ENCODE data around the gene TMEM26. TPM values are rescaled to one million over a fixed set of nuclear protein-coding genes. Genes with fewer than 3 reads are reported as not detected.

TMEM26 gene
- total RNA-seq, 4 donors from 2014 or later = 0.13 to 0.29 (median 0.17) TPM; not detected in 1

DNA sequence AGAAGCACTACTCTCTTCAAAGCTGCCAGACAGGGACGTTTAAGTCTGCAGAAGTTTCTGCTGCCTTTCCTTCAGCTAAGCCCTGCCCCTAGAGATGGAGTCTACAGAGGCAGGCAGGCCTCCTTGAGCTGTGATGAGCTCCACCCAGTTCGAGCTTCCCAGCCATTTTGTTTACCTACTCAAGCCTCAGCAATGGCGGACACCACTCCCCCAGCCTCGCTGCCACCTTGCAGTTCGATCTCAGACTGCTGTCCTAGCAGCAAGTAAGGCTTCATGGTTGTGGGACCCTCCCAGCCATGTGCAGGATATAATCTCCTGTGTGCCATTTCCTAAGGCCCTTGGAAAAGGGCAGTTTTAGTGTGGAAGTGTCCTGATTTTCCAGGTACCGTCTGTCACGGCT lies 74.3 kb downstream of the TMEM26 start:
- Histone ChIP-seq H3K4me3 (no peak overlapping the region), H3K27me3 (no peaks in the 10 kb centered on the region), H3K4me1 (no peaks in the 10 kb centered on the region), H3K9me3 (peaks cover 0 to 13% (median 9%) of the 10 kb centered on the region in 4 donors), H3K36me3 (no peaks in the 10 kb centered on the region), H3K27ac (replicated peaks in 1 of 4) (no peak overlapping the region)
- intact Hi-C loops (cut with DNase I) = no loop called here
- TF ChIP-seq POLR2AphosphoS5 (IDR thresholded peaks at IDR 0.05) (no peak), POLR2A (IDR thresholded peaks at IDR 0.05; ENCODE audit: low read depth) (no peak), EP300 (IDR thresholded peaks at IDR 0.05) (no peak)
- TF ChIP-seq, protein P1, sequence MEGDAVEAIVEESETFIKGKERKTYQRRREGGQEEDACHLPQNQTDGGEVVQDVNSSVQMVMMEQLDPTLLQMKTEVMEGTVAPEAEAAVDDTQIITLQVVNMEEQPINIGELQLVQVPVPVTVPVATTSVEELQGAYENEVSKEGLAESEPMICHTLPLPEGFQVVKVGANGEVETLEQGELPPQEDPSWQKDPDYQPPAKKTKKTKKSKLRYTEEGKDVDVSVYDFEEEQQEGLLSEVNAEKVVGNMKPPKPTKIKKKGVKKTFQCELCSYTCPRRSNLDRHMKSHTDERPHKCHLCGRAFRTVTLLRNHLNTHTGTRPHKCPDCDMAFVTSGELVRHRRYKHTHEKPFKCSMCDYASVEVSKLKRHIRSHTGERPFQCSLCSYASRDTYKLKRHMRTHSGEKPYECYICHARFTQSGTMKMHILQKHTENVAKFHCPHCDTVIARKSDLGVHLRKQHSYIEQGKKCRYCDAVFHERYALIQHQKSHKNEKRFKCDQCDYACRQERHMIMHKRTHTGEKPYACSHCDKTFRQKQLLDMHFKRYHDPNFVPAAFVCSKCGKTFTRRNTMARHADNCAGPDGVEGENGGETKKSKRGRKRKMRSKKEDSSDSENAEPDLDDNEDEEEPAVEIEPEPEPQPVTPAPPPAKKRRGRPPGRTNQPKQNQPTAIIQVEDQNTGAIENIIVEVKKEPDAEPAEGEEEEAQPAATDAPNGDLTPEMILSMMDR (IDR thresholded peaks at IDR 0.05) = no peak
- 95% methylated on average over 6 of the region's 7 CpGs for WGBS
- DNase-seq (ENCODE audit: extremely low spot score) = no peak

DNA sequence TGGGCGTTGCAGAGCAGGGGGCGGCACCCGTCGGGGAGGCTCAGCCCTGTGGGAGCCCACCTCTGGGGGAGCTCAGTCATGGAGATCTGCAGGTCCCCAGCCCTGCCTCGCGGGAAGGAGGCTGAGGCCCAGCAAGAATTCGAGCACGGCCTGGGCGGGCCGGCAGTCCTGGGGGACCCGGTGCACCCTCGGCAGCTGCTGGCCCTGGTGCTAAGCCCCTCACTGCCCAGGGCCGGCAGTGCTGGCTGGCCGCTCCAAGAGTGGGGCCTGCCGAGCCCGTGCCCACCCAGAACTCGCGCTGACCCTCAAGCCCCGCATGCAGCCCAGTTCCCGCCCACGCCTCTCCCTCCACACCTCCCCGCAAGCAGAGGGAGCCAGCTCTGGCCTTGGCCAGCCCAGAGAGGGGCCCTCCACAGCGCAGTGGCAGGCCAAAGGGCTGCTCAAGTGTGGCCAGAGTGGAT lies 76.2 kb downstream of the TMEM26 start:
- H3K27me3 ChIP-seq = no peaks in the 10 kb centered on the region
- no peaks in the 10 kb centered on the region for H3K36me3 ChIP-seq
- H3K4me1 ChIP-seq = no peaks in the 10 kb centered on the region
- H3K4me3 ChIP-seq = no peak overlapping the region
- peaks cover 0 to 13% (median 9%) of the 10 kb centered on the region in 4 donors for H3K9me3 ChIP-seq
- DNase-seq (ENCODE audit: extremely low spot score) = no peak
- 99% methylated on average over 12 of the region's 23 CpGs for WGBS
- intact Hi-C loops (cut with DNase I) = no loop called here
- no peak for TF ChIP-seq POLR2A (IDR thresholded peaks at IDR 0.05; ENCODE audit: low read depth)
- TF ChIP-seq POLR2AphosphoS5 (IDR thresholded peaks at IDR 0.05) = no peak
- TF ChIP-seq EP300 (IDR thresholded peaks at IDR 0.05) = no peak
- TF ChIP-seq, protein P1 (IDR thresholded peaks at IDR 0.05) = no peak
- H3K27ac ChIP-seq (replicated peaks in 1 of 4) = no peak overlapping the region

DNA sequence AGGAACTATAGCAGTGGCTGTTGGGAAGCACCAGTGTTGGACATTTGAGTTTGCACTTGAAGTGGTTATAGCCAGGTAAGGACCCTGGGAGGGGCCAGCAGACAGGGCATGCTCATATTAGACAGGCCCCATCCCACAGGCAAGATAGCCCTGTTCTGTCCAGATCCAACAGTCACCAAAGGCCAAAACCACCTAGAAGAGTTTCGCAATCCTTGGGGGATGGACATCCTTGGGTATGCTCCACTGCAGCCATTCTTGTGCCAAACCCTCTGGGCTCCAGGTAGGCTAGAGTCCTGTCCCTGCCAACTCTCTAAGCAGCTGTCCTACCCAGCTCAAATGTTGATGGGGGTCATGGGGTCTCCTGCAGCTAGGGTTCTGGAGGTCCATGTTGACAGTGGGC lies 76.8 kb downstream of the TMEM26 start:
- H3K27me3 ChIP-seq = no peaks in the 10 kb centered on the region
- no peaks in the 10 kb centered on the region for H3K36me3 ChIP-seq
- no peak for DNase-seq (ENCODE audit: extremely low spot score)
- peaks cover 0 to 13% (median 9%) of the 10 kb centered on the region in 4 donors for H3K9me3 ChIP-seq
- WGBS = no CpG with 5 or more reads among the region's 1 CpG
- H3K4me1 ChIP-seq = no peaks in the 10 kb centered on the region
- H3K4me3 ChIP-seq = no peak overlapping the region
- H3K27ac ChIP-seq (replicated peaks in 1 of 4) = no peak overlapping the region
- TF ChIP-seq POLR2A (IDR thresholded peaks at IDR 0.05; ENCODE audit: low read depth) = no peak
- intact Hi-C loops (cut with DNase I) = no loop called here

DNA sequence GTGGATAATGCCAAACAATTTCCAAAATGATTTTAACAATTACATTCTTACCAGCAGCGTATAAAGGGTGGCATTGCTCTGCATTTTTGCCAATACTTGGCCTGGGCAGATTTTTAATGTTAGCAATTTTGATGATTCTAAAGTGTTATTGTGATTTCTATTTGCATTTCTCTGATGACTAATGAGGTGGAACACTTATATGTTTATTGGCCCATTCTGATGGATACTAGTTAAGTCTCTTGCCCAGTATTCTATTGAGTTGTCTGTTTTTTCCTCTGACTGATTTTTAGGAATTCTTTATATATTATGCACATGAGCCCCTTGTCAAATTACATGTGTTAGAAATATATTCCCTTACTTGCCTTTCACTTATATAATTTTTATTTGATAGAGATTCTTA lies 86.8 kb downstream of the TMEM26 start:
- DNase-seq (ENCODE audit: extremely low spot score) = no peak
- no peaks in the 10 kb centered on the region for H3K36me3 ChIP-seq
- no peaks in the 10 kb centered on the region for H3K9me3 ChIP-seq
- H3K27ac ChIP-seq (replicated peaks in 1 of 4) = no peak overlapping the region
- TF ChIP-seq, protein P1 (IDR thresholded peaks at IDR 0.05) = no peak
- TF ChIP-seq EP300 (IDR thresholded peaks at IDR 0.05) = no peak
- no peak for TF ChIP-seq POLR2A (IDR thresholded peaks at IDR 0.05; ENCODE audit: low read depth)
- no peak for TF ChIP-seq POLR2AphosphoS5 (IDR thresholded peaks at IDR 0.05)
- no peaks in the 10 kb centered on the region for H3K27me3 ChIP-seq
- H3K4me1 ChIP-seq = no peaks in the 10 kb centered on the region
- WGBS = 95% methylated on average over 1 of the region's 1 CpG
- intact Hi-C loops (cut with DNase I) = no loop called here
- H3K4me3 ChIP-seq = no peak overlapping the region

DNA sequence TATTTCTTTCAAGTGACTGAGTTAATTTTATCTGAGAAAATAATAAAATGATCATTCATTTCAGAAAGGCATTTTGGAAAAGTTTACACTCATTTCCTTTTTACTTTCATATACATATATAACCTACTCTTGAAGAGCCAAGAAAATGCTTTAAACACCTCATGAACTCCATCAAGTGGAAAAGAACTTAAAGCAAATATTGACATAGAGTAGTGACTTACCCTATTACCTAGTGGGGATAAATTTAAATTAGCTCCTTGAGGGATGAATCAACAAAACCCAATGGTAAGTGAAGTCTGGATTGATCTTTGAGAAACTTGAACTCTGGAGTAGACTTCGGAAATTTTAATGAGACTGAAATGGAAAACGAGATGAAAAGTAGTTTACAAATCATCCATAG lies 88.6 kb downstream of the TMEM26 start:
- H3K4me3 ChIP-seq = no peak overlapping the region
- no peaks in the 10 kb centered on the region for H3K27me3 ChIP-seq
- 74% methylated on average over 2 of the region's 2 CpGs for WGBS
- TF ChIP-seq POLR2A (IDR thresholded peaks at IDR 0.05; ENCODE audit: low read depth) (no peak), EP300 (IDR thresholded peaks at IDR 0.05) (no peak)
- no peaks in the 10 kb centered on the region for H3K9me3 ChIP-seq
- H3K36me3 ChIP-seq = no peaks in the 10 kb centered on the region
- H3K4me1 ChIP-seq = no peaks in the 10 kb centered on the region
- intact Hi-C loops (cut with DNase I) = no loop called here
- no peak for DNase-seq (ENCODE audit: extremely low spot score)
- no peak overlapping the region for H3K27ac ChIP-seq (replicated peaks in 1 of 4)

DNA sequence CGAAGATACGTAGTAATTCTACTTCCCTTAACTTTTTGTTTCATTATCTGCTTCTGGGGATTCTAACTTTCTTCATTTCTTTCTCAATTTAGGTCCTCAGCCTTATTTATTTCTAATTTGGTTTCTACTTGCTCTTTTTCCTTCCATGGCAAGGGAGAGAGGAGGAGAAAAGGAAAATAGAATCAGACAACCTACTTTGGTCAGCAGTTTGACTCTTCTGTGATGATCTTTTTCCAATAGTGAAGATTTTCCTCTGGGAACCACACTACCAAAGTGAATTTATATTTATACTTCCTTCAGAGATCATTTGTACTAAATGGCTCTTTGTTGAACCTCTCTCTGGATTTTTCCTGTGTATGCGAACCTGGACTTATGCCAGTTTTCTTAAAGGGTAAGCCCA lies 90.2 kb downstream of the TMEM26 start:
- TF ChIP-seq POLR2A (IDR thresholded peaks at IDR 0.05; ENCODE audit: low read depth) = no peak
- TF ChIP-seq, protein P1 (IDR thresholded peaks at IDR 0.05) = no peak
- TF ChIP-seq EP300 (IDR thresholded peaks at IDR 0.05) = no peak
- no peak for TF ChIP-seq POLR2AphosphoS5 (IDR thresholded peaks at IDR 0.05)
- Histone ChIP-seq H3K27ac (replicated peaks in 1 of 4) (no peak overlapping the region), H3K27me3 (no peaks in the 10 kb centered on the region), H3K4me3 (no peak overlapping the region), H3K36me3 (no peaks in the 10 kb centered on the region), H3K9me3 (no peaks in the 10 kb centered on the region), H3K4me1 (no peaks in the 10 kb centered on the region)
- intact Hi-C loops (cut with DNase I) = no loop called here
- no peak for DNase-seq (ENCODE audit: extremely low spot score)
- WGBS = 65% methylated on average over 3 of the region's 3 CpGs

Measured in esophagus muscularis mucosa (tissue), 4 donors.